Iris pigment epithelial cell (primary cell): Measurements from ENCODE around the gene WDR55.
"Not testable (repeated sequence)": the region's sequence is repeated elsewhere in the genome, so short reads cannot be mapped to it uniquely, and the experiment has no call there.

ENCODE experiments used
- DNase-seq: peaks from one replicate; pipeline ENCODE4 v3.0.0-alpha.2; 2011; ENCODE audit warnings: low read depth

Gene WDR55

DNA sequence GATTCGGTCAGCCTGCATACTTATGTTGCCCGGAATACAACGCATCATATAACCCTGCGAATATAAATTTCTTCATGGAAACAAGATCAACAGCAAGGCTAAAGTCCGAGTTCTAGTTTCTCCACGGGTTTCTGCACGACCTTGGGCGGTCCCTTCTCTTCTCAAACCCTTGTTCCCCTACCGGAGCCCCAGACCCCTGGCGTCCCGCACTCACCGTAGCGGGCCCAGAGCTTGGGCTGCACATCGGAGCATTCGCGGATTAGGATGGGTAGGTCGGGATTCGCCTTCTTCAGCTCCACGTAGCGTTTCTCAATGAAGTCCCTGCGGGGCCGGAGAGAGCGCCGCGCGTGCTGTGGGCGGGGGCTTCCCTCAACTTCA, 17.7 kb upstream of the WDR55 start:
- DNase-seq = peak; percentile 24

DNA sequence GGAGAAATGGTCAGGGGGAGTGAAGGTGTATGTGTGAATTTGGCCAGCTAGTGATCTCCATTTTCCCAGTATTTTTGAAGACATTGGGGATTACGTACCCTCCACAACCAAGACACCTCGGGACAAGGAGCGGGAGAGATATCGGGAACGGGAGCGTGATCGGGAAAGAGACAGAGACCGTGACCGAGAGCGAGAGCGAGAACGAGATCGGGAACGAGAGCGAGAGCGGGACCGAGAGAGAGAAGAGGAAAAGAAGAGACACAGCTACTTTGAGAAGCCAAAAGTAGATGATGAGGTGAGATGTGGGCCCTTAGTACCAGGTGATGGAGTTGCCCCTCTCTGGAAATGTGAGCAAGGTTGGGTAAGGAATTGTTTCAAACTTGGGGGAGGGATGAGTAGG, 5.8 kb upstream of the WDR55 start:
- DNase-seq = no peak

DNA sequence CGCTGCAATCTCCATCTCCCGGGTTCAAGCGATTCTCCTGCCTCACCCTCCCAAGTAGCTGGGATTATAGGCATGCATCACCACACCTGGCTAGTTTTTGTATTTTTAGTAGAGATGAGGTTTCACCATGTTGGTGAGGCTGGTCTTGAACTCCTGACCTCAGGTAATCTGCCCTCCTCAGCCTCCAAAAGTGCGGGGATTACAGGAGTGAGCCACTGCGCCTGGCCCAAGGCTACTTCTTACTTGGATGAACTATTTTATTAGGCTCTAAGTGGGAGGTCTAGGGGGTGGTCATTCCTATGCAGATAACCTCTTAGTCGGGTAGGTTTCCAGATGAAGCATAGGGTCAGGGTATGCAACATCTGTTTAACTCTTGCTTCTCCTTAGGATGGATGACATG, 4.3 kb upstream of the WDR55 start:
- DNase-seq = not testable (repeated sequence)

DNA sequence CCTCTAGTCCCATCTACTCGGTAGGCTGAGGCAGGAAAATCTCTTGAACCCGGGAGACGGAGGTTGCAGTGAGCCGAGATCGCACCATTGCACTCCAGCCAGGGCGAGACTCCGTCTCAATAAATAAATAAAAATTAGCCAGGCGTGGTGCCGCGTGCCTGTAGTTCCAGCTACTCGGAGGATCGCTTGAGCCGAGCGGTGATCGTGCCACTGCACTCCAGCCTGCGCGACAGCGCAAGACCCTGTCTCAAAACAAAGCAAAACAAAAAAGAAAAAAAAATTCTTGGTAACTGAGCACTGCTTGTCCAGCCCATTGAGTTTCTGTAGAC, 710 bp upstream of the WDR55 start:
- DNase-seq = no peak

DNA sequence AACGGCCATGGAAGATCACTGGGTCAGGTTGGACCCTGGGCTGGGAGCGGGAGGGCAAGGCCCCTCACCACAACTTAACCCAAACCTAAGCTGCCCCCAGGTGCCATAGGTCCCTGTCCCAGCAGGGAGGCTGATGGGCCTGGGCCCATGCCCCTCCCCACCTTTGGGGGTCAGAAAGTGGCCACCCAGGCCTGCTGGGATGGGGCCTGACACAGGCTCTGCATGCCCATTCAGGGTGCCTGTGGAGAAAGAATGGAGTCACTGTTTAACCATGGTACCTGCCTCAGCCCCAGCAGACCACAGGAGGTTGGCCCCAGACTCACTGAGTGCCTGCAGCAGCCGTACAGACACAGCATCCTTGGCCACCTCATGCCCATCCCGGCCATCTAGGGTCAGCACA, 6.3 kb downstream of the WDR55 start:
- DNase-seq = not testable (repeated sequence)

DNA sequence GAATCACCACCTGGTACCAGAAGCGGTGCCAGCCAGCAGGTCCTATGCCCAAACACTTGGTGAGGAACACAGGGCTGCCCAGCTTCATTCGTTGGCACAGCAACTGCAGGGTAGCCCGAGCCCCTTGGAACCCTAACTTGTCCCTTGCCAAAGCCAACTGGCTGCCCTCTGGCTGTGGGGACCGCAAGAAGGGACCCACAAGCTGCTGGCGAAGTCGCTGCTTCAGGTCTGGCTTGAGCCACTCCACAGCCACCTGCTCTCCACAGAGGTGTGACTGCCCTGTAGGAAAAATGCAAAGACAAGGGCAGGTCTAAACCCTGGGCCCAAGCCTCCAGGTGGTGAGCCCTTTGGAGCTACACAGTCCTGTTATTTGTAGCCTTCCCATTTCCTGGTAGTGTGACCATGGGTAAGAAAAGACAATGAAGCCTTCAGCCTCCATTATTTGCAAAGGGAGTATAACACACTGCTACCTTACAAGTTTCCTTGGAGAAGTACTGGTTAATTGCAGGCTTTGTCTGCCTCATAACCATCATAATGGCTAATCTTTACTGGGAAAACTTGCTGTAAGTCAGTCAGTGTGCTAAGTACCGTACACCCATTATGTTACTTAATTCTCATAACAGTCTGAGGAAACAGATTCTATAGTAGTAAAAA, 6.9 kb downstream of the WDR55 start:
- DNase-seq = no peak

DNA sequence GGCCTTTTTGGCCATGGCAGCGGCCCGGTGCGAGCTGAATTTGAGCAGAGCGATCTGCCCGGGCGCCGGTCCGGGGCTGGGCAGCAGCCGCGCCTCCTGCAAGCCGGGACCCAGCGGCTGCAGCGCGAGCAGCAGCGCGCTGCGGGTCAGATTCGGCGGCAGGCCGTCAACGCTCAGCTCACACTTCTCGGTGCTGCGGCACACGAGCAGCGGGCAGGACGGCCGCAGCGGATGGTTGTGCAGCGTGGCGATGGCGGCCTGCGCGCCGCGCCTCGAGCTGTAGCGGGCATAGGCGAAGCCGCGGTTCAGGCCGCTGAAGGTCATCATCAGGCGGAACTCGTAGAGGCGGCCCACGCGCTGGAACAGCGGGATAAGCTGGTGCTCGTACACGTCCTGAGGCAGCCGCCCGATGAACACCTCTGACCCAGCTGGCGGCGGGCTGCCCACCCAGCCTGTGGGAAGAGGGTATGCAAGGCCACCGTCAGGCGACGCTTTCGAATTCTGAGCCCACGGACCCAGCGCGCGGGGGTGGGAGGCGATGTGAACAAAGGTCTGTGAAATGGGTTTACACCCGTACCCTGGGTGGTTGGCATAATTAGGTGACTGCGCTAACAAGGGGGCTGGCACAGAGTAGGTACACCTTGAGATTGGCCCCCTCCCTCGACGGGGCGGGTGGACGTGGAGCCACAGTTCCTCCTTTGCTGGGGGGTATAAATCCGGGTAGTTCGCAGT, 7.9 kb downstream of the WDR55 start:
- peak; percentile 27 for DNase-seq

DNA sequence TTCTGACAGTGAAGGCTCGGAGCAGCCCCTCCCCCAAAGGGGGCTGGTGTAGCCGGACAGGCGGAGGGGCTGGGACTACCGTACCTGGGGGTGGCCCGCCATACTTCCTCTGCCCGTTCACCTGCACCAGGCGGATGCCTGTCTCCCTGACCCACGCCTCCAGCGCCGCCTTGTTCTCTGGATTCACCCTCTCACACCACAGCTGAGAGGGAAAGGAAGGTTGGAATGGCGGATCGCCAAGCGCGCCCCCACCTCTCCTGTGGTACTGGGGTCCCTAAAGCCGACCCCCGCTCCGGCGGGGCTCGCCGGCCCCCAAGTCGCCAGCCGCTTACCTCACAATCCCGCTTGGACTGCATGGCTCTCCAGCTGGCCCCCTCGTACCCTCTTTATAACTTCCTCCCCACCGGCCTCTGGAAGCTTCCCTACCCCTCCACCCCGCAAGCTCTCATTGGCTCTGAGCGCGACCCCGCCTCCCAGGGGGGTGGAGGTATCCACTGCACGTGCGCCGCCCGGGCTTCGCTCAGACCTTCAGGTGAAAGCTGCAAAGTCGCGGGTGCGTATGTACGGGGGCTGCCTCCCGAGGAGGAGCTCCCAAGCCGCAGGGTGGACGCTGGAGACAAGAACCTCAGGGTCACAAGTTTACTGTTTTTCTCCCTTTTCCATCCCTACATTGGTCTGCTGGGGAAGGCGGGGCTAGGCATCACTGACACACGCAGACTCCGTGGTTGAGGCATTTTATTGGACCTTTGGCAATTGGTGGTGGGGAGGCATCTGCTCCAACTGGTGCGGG, 8.7 kb downstream of the WDR55 start, which contains the start of gene DND1:
Gene DND1, minus strand, starts transcription at position 390 of the 790 bp plus-strand sequence. Its CDS starts 34 bp downstream, at position 356.
- no peak for DNase-seq

DNA sequence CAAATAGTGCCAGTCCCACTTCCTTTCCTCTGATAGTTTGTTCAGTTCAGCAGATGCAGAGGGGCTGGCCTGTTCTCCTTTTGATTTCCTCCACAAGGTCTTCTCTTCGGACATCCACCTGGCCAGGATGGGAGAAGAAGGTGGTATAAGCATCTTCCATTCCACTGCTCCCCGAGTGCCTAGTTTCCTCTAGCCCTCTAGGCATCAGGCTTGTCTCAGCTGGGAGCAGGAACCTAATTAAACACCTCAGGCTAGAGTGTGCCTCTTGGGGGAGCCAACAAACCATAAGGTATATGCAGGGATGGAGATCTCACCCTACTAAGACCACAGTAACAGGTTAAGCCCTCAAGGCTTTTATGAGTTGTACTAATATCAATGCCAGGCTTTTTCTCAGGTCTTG, 9.5 kb downstream of the WDR55 start:
- no peak for DNase-seq

DNA sequence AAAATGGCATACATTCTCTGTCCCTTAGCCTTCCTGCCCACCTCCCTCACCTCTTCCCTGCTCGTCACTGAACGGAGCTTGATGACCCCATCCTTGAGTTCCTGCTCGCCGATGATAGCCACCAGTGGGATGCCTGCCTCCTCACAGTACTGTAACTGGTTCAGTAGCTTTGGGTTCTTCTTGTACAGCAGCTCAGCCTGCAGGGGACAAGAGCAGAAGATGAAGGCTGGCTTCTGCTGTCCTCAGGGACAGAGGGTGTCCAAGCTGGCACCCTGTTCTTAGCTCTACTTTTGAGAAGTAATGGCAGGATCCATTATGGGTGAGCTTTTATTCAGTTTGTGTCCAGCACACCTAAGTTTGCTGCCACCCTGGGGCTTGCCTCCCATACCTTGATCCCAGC, 9.9 kb downstream of the WDR55 start:
- DNase-seq = no peak

DNA sequence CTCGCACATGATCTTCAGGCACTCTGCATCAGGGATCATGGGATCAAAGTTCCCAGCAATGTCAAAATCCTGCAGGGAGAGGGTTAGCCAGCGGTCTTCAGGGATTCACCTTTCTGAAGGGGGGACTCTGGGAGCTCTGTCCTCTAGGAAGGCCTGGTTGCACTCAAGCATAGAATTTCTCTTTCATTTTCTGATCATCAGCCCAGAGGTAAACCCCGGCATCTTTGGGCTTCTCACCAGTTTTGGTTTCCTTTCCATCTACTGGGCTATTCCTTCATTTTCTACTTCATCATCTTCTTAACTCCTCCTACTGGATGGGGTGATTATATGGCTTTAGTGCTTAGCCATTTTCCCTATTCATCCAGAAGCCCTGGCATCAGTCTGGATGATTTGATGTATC, 13.2 kb downstream of the WDR55 start:
- no peak for DNase-seq

DNA sequence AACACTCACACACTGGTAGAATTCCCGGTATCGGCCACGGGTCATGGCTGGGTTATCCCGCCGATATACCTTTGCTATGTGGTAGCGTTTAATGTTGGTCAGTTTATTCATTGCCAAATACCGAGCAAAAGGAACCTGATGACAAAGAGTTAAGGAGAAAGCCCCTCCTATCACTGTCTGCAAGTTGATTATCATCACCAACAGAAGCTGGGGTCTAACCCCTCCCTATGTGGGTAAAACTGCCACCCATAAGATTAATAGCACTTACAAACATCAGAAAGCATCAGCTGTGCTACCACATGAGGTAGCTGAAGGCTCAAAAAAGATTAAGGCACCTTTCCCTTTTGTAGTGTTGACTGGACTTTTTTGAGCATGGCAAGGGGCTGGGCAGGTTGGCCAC, 14.3 kb downstream of the WDR55 start:
- DNase-seq = no peak

DNA sequence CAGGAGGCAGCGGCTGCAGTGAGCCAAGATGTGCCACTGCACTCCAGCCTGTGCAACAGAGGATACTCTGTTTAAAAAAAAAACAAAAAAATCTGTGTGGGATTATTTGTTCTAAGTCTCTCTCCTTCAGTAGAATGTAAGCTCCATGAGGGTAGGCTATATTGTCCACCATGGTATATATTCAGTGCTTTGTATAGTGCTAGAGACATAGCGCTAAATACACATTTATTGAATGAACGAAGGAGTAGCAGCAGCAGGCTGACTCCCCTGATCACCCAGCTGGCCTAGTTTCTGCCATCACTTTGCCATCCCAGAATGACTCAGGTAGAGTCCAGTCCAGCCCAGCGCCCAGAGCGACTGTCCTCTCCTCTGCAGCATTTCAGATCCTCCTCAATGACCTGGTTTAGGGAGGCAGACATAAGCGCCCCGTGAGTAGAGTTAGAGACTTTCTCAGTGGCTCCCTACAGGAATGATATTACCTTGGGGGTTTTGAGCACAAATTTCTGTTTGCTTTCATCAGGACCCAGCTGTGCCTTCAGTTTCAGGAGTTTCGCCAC, 25.8 kb downstream of the WDR55 start:
- no peak for DNase-seq

DNA sequence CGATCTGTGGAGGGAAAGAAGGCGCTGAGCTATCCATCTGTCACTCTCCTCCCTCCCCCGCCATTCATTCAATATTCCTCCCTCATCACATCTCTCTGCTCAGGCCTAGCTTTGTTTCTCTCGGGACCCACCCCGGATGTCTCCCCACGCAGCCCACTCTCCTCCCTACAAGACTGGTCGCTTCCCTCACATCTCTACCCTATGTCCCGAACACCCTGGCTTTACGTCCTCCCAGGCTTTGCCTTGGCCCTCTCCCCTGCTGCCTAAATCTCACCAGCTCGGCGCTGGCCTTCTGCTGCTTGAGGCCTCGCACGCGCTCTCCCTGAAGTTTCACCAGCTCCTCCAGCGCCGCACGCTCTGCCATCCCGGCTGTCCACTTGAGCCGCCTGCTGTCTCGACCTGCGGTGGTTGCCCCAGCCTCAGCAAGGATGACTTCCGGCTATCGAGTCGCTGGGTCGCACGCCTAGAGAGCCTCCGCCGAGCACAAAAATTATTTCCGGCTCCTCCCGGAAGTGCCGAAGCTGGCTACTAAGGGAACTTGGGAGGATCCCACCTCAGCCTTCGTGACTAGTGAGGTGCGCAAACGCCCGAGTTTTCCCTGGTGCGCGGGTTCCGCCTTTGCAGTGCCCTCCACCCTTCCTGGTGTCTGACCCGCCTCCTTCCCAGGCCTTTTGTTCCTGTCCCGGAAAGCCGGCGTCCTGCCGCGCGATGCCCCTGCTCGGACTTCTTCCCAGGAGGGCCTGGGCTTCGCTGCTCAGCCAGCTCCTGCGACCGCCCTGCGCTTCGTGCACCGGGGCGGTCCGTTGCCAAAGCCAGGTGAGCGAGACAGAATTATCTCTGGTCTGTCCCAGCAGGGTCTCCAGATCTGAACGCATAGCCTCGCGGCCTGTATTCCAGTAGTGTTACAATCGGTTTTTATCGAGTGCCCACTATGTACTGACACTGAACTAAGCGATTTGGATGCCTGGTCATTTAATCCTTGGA, 26.5 kb downstream of the WDR55 start, which contains the start of the genes HARS1 and HARS2:
Gene HARS1, minus strand, starts transcription at position 430 of the 984 bp plus-strand sequence. Its CDS starts 66 bp downstream, at position 364.
Gene HARS2, plus strand, starts transcription at position 515 of the 984 bp plus-strand sequence. Its CDS starts 194 bp downstream, at position 709.
- DNase-seq = peak; percentile 95

DNA sequence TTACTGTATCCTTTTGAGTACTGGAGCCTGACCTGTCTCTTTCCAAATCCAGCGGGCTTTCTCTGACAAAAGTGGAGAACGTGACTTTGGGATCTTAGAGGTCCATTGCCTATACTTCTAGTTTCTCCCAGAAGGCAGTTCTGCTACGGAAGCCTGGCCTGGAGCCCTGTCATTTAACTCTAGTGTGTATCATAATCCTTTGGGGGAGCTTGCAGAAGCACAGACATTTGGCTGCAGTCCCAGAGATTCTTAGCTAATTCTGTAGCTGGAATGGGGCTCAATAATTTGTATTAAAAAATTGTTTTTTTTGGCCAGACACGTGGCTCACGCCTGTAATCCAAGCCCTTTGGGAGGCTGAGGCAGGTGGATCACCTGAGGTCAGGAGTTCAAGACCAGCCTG, 29.6 kb downstream of the WDR55 start:
- peak; percentile 86 for DNase-seq

DNA sequence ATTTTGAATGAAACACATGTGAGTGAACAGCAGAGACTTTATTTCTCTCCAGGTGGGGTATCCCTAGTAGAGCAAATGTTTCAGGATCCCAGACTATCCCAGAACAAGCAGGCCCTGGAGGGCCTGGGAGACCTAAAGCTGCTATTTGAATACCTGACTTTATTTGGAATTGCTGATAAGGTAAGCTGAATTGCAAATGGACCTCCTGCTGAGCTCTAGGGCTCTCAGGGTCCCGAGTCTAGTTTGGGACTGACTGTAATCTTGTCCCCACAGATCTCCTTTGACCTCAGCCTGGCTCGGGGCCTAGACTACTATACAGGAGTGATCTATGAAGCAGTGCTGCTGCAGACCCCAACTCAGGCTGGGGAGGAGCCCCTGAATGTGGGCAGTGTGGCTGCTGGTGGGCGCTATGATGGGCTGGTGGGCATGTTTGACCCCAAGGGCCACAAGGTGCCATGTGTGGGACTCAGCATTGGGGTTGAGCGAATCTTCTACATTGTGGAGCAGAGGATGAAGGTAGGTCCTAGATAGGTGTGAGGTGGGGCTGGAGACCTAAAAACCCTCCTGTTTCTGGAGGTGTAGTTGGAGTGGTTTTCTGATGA, 32.3 kb downstream of the WDR55 start:
- DNase-seq = no peak

DNA sequence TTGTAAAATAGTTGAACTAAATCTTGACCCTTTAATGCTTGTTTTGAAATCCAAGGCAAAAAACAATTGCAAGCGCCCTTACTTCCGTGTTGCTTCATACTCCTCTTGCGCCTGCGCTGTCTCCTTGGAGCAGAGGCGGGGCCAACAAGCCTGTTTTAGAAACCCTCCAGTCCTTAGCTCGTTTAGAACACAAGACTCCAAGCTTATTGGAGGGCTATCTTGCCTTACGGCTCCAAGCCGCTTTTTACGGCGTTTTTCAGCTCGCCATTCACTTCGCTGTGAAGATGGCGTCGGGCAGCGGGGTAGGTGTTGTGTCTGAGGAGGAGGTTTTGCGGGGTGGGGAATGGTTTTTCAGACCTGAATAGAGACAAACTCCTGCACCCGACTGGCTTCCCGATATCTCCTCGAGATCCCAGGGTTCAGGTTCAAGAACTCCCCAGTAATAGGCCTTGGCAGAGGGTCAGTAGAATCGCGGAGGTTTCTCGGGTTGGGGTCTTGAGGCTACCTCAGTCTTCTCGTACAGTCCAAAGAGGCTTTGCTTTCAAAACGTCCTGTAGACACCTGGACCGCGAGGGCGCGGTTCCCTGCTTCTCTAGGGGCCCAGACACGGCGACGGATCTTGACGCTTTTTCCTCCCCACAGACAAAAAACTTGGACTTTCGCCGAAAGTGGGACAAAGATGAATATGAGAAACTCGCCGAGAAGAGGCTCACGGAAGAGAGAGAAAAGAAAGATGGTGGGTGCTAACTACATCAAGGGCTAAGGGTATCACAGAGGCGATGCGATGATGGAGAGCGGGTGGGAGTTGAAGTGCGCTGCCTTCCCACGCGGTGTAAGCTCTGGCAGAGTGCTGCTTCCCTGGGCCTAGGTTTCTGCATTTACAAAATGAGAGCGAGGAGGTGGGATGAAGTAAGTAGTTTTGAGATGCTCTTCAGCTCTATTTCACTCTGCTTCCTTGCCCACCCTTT, 35.8 kb downstream of the WDR55 start, which contains the start of gene ZMAT2:
Gene ZMAT2, plus strand, starts transcription at position 271 of the 968 bp plus-strand sequence. Its CDS starts 14 bp downstream, at position 285.
- peak; percentile 100 for DNase-seq

DNA sequence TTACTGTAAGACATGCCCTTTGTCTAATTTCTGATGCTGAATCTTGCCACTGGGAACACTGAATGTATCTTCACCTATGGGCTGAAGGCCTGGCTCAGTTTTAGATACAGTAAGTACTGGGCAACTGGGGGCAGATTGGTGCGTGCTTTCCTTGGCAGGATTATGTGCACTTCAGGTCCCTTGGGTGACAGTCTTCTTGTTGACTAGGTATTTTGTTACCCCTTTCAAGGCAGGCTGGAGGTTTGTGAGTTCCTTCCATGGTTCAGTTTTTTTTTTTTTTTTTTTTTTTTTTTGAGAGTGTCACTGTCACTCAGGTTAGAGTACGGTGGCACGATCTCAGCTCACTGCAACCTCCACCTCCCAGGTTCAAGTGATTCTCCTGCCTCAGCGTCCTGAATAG, 43.1 kb downstream of the WDR55 start:
- no peak for DNase-seq

DNA sequence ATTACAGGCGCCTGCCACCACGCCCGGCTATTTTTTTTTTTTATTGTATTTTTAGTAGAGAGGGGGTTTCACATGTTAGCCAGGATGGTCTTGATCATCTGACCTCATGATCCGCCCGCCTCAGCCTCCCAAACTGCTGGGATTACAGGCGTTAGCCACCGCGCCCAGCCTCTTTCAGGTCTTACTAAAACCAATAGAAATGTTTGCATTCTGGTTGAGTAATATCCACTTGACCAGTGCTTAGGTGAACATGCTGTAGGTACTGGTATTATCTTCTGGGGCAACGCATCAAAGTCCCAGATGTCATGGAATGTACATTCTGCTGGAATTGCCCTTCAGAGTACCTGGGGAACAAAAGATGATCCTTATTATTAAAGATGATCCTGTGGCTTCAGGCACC, 44.1 kb downstream of the WDR55 start:
- DNase-seq = not testable (repeated sequence)
